DMS53 (cell line): Measurements from ENCODE around the gene IKBKG.
"Not testable (repeated sequence)": the region's sequence is repeated elsewhere in the genome, so short reads cannot be mapped to it uniquely, and the experiment has no call there.

Experiments used
- DNase-seq: peaks from one replicate; lab custom pipeline; 2025; lab: John Stamatoyannopoulos, UW

Gene IKBKG

GRCh38 chrX:154547245-154548027 lies at the start of gene IKBKG:
TSS of gene IKBKG (plus strand) at chrX:154547620. CDS start at chrX:154552003, 4,383 bp downstream.
- DNase-seq: peak; percentile 96

GRCh38 chrX:154501423-154501822 lies 46.0 kb upstream of the IKBKG start:
- not testable (repeated sequence) for DNase-seq

GRCh38 chrX:154502098-154502497 lies 45.3 kb upstream of the IKBKG start:
- DNase-seq: no peak

- DNase-seq: no peak
Observed at GRCh38 chrX:154502989-154503388, 44.4 kb upstream of the IKBKG start.

GRCh38 chrX:154505734-154506133 lies 41.7 kb upstream of the IKBKG start:
- DNase-seq: no peak

GRCh38 chrX:154506483-154507332 lies 40.7 kb upstream of the IKBKG start:
- DNase-seq: no peak

GRCh38 chrX:154507673-154508383 lies 39.6 kb upstream of the IKBKG start:
- DNase-seq: no peak

- DNase-seq: no peak
Observed at GRCh38 chrX:154508384-154508745, 39.1 kb upstream of the IKBKG start.

GRCh38 chrX:154509455-154509854 lies 38.0 kb upstream of the IKBKG start:
- no peak for DNase-seq

- DNase-seq: no peak
Observed at GRCh38 chrX:154511761-154512160, 35.7 kb upstream of the IKBKG start.

GRCh38 chrX:154512879-154513553 lies 34.4 kb upstream of the IKBKG start:
- no peak for DNase-seq

- DNase-seq: no peak
Observed at GRCh38 chrX:154513716-154514115, 33.7 kb upstream of the IKBKG start.

- peak; percentile 82 for DNase-seq
Observed at GRCh38 chrX:154515090-154515965, 32.1 kb upstream of the IKBKG start.

- peak; percentile 95 for DNase-seq
Observed at GRCh38 chrX:154515966-154516655, 31.3 kb upstream of the IKBKG start, which contains the start of gene FAM3A. TSS of gene FAM3A (minus strand) at chrX:154516232. CDS start at chrX:154515772, 460 bp downstream.

GRCh38 chrX:154516656-154517100 lies 30.7 kb upstream of the IKBKG start:
- peak; percentile 65 for DNase-seq

GRCh38 chrX:154517101-154517781 lies 30.2 kb upstream of the IKBKG start:
- DNase-seq: peak; percentile 32

- DNase-seq: no peak
Observed at GRCh38 chrX:154519389-154519788, 28.0 kb upstream of the IKBKG start.

- no peak for DNase-seq
Observed at GRCh38 chrX:154525606-154526490, 21.6 kb upstream of the IKBKG start.
